ENCODE measurements around the gene SNN.

GRCh38 chr16:11691771-11692170 lies 23.5 kb downstream of the SNN start:
- TF ChIP-seq CTCF (IDR thresholded peaks at IDR 0.05; ENCODE audit: insufficient read depth, low read depth, low read length) = no peak
- no peak for TF ChIP-seq EZH2 (IDR thresholded peaks at IDR 0.05; ENCODE audit: insufficient read depth, low read length)
